ENCODE data around the gene THBS1. TPM values are rescaled to one million over a fixed set of nuclear protein-coding genes. Genes with fewer than 3 reads are reported as not detected.
A peak's percentile ranks its signal among the peaks of the same experiment; 100 is the strongest.

The THBS1 gene
- total RNA-seq, 3 donors from 2014 or later: 1.3 to 2.8 (median 2.0) TPM

- Mint-ChIP-seq H3K27me3 (ENCODE audit: low read depth) (peaks cover 39% of the 10 kb centered on the region), H3K4me1 (ENCODE audit: low read depth) (peaks cover 18% of the 10 kb centered on the region), H3K4me3 (peak overlapping the region; percentile 52), H3K36me3 (ENCODE audit: insufficient read depth) (no peaks in the 10 kb centered on the region), H3K9me3 (no peaks in the 10 kb centered on the region)
- DNase-seq (no peak), ATAC-seq (no peak)
Measured at GRCh38 chr15:39581793-39582285, 960 bp downstream of the THBS1 start.

- Mint-ChIP-seq H3K4me1 (ENCODE audit: low read depth) (peaks cover 18% of the 10 kb centered on the region), H3K4me3 (peak overlapping the region; percentile 52), H3K9me3 (no peaks in the 10 kb centered on the region), H3K36me3 (ENCODE audit: insufficient read depth) (no peaks in the 10 kb centered on the region), H3K27me3 (ENCODE audit: low read depth) (peaks cover 35% of the 10 kb centered on the region)
- no peak for DNase-seq
- no peak for ATAC-seq
Measured at GRCh38 chr15:39582286-39582976, 1.6 kb downstream of the THBS1 start.

- Mint-ChIP-seq H3K36me3 (ENCODE audit: insufficient read depth) (no peaks in the 10 kb centered on the region), H3K4me3 (no peak overlapping the region), H3K4me1 (ENCODE audit: low read depth) (peaks cover 18% of the 10 kb centered on the region), H3K9me3 (no peaks in the 10 kb centered on the region), H3K27me3 (ENCODE audit: low read depth) (peaks cover 33% of the 10 kb centered on the region)
- DNase-seq (no peak), ATAC-seq (no peak)
Measured at GRCh38 chr15:39582977-39583595, 2.2 kb downstream of the THBS1 start.

- H3K9me3 Mint-ChIP-seq: no peaks in the 10 kb centered on the region
Measured at GRCh38 chr15:39583596-39584265, 2.9 kb downstream of the THBS1 start.

GRCh38 chr15:39584266-39584659 is 3.4 kb downstream of the THBS1 start:
- ATAC-seq (no peak), DNase-seq (no peak)
- Mint-ChIP-seq H3K4me3 (no peak overlapping the region), H3K36me3 (ENCODE audit: insufficient read depth) (no peaks in the 10 kb centered on the region), H3K9me3 (no peaks in the 10 kb centered on the region), H3K4me1 (ENCODE audit: low read depth) (peaks cover 18% of the 10 kb centered on the region), H3K27me3 (ENCODE audit: low read depth) (peaks cover 22% of the 10 kb centered on the region)

More at GRCh38 chr15:39583596-39584265, 2.9 kb downstream of the THBS1 start:
- Mint-ChIP-seq H3K4me3 (peak overlapping the region; percentile 7), H3K4me1 (ENCODE audit: low read depth) (peaks cover 18% of the 10 kb centered on the region), H3K27me3 (ENCODE audit: low read depth) (peaks cover 27% of the 10 kb centered on the region), H3K36me3 (ENCODE audit: insufficient read depth) (no peaks in the 10 kb centered on the region)
- DNase-seq: no peak
- ATAC-seq: no peak

- H3K36me3 Mint-ChIP-seq (ENCODE audit: insufficient read depth): no peaks in the 10 kb centered on the region
- H3K4me1 Mint-ChIP-seq (ENCODE audit: low read depth): peaks cover 13% of the 10 kb centered on the region
- H3K9me3 Mint-ChIP-seq: no peaks in the 10 kb centered on the region
- H3K27me3 Mint-ChIP-seq (ENCODE audit: low read depth): peaks cover 16% of the 10 kb centered on the region
- no peak for ATAC-seq
- H3K4me3 Mint-ChIP-seq: no peak overlapping the region
- no peak for DNase-seq
Measured at GRCh38 chr15:39584662-39585388, 3.9 kb downstream of the THBS1 start.

GRCh38 chr15:39585389-39585841 is 4.5 kb downstream of the THBS1 start:
- ATAC-seq (no peak), DNase-seq (no peak)
- no peaks in the 10 kb centered on the region for H3K9me3 Mint-ChIP-seq
- no peaks in the 10 kb centered on the region for H3K36me3 Mint-ChIP-seq (ENCODE audit: insufficient read depth)
- H3K27me3 Mint-ChIP-seq (ENCODE audit: low read depth): peaks cover 15% of the 10 kb centered on the region
- peaks cover 11% of the 10 kb centered on the region for H3K4me1 Mint-ChIP-seq (ENCODE audit: low read depth)
- no peak overlapping the region for H3K4me3 Mint-ChIP-seq

GRCh38 chr15:39585871-39586301 is 5.0 kb downstream of the THBS1 start:
- H3K9me3 Mint-ChIP-seq: no peaks in the 10 kb centered on the region
- H3K4me3 Mint-ChIP-seq: no peak overlapping the region
- H3K36me3 Mint-ChIP-seq (ENCODE audit: insufficient read depth): no peaks in the 10 kb centered on the region
- DNase-seq (no peak), ATAC-seq (no peak)
- H3K27me3 Mint-ChIP-seq (ENCODE audit: low read depth): peaks cover 15% of the 10 kb centered on the region
- H3K4me1 Mint-ChIP-seq (ENCODE audit: low read depth): peaks cover 11% of the 10 kb centered on the region

- no peaks in the 10 kb centered on the region for H3K9me3 Mint-ChIP-seq
- ATAC-seq: no peak
- H3K4me3 Mint-ChIP-seq: no peak overlapping the region
- no peaks in the 10 kb centered on the region for H3K36me3 Mint-ChIP-seq (ENCODE audit: insufficient read depth)
- peaks cover 9% of the 10 kb centered on the region for H3K27me3 Mint-ChIP-seq (ENCODE audit: low read depth)
- no peak for DNase-seq
- H3K4me1 Mint-ChIP-seq (ENCODE audit: low read depth): peaks cover 5% of the 10 kb centered on the region
Measured at GRCh38 chr15:39586387-39587095, 5.7 kb downstream of the THBS1 start.

GRCh38 chr15:39587096-39587721 is 6.3 kb downstream of the THBS1 start:
- Mint-ChIP-seq H3K4me3 (no peak overlapping the region), H3K4me1 (ENCODE audit: low read depth) (peaks cover 3% of the 10 kb centered on the region), H3K36me3 (ENCODE audit: insufficient read depth) (no peaks in the 10 kb centered on the region), H3K27me3 (ENCODE audit: low read depth) (peaks cover 2% of the 10 kb centered on the region), H3K9me3 (no peaks in the 10 kb centered on the region)
- ATAC-seq (no peak), DNase-seq (no peak)

GRCh38 chr15:39587731-39588530 is 7.1 kb downstream of the THBS1 start:
- H3K36me3 Mint-ChIP-seq (ENCODE audit: insufficient read depth): no peaks in the 10 kb centered on the region
- no peak overlapping the region for H3K4me3 Mint-ChIP-seq
- peaks cover 3% of the 10 kb centered on the region for H3K4me1 Mint-ChIP-seq (ENCODE audit: low read depth)
- H3K27me3 Mint-ChIP-seq (ENCODE audit: low read depth): no peaks in the 10 kb centered on the region
- DNase-seq (no peak), ATAC-seq (no peak)
- H3K9me3 Mint-ChIP-seq: no peaks in the 10 kb centered on the region

- Mint-ChIP-seq H3K36me3 (ENCODE audit: insufficient read depth) (no peaks in the 10 kb centered on the region), H3K9me3 (no peaks in the 10 kb centered on the region), H3K4me1 (ENCODE audit: low read depth) (peaks cover 3% of the 10 kb centered on the region), H3K4me3 (no peak overlapping the region), H3K27me3 (ENCODE audit: low read depth) (no peaks in the 10 kb centered on the region)
- DNase-seq: no peak
- ATAC-seq: no peak
Measured at GRCh38 chr15:39588531-39589192, 7.8 kb downstream of the THBS1 start.
